NCI-H146 treated with DMSO at 0.1 percent for 48 hours (cell line): Measurements from ENCODE around the gene DAGLA.

Experiments used
- DNase-seq: peaks from one replicate; lab custom pipeline; 2025; ENCODE audit not compliant: unreplicated experiment; lab: John Stamatoyannopoulos, UW

Gene DAGLA

GRCh38 chr11:61728066-61728939, 48.1 kb downstream of the DAGLA start:
- no peak for DNase-seq

DNA sequence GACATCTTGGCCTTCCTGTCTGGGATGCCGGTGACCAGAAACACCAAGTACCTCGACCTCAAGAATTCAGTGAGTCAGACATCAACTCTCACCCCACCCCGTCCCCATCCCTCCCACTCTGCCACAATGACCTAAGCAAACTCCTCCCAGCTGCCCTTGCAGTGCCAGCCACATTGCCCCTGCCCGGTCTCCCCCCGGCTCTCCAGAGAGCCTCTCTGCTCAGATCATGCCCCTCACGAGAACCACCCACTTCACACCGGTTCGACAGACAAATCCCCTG, 48.7 kb downstream of the DAGLA start:
- DNase-seq = no peak

DNA sequence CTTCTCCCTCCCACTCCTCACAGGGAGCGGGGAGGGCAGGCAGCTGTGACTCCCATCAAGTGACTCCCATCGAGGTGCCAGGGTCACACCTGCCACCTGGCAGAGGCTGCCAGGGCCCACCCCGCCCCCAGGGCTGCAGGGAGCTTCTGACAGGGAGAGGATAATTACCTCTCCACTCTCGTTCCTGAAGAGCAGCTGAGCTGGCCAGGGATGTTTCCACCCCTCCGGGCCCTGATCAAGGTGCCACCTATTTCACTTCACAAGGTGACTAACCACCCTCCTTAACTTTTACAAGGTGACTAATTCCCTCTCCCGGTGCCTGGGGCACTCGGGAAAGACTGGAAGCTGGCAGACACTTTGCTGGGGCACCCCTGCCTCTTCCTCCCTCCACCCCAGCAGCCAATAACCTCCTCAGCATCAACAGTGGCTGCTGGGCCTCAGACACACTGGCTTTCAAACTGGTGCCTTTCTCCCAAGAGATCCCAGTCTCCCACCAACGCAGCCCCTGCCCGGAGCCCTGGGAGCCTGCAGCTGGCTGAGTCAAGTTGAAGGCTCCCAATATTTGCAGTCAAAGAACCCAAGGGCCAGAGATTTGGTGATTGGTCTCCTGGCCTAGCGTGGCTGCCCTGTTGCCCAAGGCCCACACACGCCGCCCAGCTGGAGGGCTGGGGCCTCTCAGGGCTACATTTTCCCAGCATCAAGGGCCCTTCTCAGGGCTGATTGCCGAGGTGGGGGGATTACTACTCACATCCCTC, 50.2 kb downstream of the DAGLA start:
- peak; percentile 34 for DNase-seq

GRCh38 chr11:61731211-61731951, 51.2 kb downstream of the DAGLA start:
- no peak for DNase-seq

DNA sequence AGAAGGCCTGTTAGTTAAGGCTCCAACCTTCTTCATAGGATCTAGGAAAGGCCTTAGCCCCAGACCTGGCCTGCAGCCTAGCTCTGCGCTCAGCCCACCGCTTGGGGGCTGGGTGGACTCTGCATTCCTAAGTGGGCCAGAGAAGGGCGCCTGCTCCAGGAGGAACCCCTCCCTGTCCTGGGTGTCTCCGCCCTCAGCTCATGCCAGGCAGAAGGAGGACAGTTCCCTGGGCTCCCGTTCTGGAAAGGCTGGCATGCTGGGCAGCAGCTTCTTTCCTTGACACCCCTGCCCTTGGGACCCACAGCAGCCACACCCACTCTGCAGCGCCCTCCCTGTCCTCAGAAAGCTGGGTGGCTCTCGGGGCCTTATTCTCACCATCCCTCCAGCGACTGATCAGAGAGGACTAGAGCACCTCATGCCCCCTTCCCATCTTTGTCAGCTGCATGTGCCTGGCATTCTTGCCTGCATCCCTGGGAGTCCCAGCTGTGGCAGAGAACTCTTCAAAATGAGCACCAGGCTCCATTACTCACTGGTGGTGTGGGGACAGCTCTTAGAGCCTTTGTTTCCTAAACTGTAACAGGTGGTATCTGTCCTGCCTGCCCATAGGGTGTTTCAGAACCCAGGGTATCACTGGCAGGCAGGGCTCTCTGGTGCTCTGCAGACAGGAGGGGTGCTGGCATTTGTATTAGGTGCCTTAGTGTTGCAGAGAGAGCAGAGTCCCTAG, 51.9 kb downstream of the DAGLA start:
- DNase-seq = no peak

DNA sequence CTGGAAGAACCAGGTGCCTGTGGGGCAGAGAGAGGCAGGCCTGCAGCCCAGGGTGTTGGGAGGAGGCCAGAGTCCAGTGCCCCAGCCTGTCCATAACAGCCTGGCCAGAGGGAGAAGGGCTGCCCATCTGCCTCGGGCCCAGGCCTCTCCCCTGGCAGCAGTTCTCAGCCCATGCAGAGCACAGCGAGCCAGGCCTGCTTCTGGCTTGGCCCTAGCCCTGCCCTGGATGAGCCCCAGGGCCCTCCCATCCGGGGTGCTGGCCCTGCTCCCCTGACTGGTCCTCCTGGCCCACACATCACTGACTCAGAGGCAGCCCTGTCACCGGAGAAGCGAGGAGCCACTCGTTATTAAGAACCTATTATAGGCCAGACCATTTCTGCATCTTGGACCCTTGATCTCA, 52.5 kb downstream of the DAGLA start:
- DNase-seq = no peak

DNA sequence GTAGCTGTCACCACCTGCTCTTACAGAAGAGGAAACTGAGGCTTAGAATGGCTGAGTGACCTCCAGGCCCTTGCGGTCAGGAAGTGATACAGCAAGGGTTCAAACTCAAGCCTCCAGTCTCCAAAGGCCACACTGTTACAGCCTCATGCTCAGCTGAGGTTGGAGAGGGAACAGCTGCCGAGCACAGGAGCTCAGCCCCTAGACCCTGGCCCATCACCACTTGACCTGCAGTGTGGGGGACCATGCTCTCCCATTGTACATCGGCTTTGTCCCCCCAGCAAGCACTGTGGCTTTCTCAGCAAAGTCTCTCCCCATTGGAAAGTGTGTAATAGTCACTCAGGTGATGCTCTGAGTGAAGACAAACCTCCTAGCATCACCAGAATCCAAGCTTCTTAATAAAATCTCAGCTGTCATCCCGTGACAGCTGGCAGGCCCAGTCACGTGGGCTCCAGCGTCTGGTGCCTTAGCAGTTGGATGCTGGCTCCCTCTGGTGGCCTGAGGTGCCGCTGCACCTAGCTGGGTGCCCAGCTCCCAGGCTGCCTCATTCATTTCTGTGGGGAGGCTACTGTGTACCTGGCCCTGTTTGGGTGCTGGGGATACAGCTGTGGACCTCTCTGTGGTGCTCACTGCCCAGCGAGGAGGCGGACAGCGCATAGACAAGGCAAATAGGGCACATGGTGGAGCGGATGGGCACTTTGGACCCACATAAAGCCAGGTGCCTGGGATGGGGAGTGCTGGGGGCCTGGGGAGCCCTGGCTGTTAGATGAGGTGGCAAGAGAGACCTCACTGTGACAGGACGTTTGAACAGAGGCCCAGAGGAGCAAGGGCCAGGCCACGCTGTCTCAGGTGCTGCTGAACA, 53.2 kb downstream of the DAGLA start:
- peak; percentile 34 for DNase-seq

GRCh38 chr11:61734767-61735166, 54.6 kb downstream of the DAGLA start:
- no peak for DNase-seq

GRCh38 chr11:61735391-61735790, 55.2 kb downstream of the DAGLA start:
- no peak for DNase-seq

DNA sequence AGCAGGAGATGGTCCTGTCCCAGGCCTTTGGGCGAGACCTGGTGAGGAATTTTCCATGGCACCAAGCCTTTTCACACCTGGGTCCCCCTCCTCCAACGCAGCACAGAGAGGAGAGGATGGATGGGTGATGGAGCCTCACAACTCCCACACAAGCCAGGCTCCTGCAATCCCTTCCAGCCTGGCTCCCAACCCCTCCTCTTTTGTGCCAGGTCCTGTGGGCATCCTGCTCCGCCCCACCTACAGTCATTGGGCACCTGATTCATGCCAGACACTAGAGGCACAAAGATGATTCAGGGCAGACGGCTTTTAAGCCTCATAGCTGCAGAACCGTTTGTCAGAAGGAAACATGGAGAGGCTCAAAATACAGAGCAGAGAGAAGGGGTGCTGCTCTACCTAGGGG, 56.1 kb downstream of the DAGLA start:
- no peak for DNase-seq

DNA sequence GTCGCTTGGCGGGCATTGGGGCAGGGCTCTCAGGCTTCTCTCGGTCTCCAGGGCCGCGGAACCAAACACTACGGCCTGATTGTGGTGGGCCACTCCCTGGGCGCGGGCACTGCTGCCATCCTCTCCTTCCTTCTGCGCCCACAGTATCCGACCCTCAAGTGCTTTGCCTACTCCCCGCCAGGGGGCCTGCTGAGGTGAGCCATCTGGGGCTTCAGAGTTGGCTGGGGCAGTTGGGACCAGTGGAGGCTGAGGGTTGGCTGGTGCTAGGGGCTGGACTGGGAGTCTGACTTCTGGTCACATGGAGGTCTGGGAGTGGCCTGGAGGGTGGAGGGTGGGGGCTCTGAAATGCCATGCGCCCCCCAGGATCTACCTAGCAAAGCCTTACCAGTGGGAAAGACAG, 56.9 kb downstream of the DAGLA start:
- DNase-seq = no peak

DNA sequence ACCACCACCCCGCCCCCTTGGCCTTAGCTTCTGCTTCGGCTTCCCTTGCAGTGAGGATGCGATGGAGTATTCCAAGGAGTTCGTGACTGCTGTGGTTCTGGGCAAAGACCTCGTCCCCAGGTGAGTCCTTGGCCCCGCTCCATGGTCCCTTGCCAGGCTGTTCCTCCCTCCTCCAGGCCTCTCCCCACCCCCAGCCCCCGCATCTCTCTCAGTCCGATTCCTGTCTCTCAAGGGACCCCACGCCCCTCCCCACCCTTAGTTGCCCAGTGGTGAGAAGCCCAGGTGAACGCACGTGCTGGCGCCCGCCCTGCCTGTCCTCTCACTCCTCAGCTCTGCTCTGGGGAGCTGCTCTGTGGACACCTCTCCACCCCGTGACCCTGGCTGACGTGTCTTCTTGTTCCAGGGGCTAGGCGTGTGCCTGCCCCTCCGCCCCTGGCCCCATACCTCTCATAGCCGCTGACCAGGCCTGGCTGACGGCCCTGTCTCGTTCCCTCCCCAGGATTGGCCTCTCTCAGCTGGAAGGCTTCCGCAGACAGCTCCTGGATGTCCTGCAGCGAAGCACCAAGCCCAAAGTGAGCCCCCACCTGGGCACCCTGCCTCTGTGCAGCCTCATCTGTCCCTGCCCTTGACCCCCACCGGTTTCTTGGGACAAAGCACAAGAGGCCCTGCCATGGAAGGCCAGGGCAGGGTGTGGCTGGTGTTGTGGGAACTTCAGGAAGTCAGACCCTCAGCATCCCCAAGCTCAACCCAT, 57.6 kb downstream of the DAGLA start:
- no peak for DNase-seq

GRCh38 chr11:61738776-61739175, 58.6 kb downstream of the DAGLA start:
- no peak for DNase-seq

GRCh38 chr11:61739413-61739812, 59.2 kb downstream of the DAGLA start:
- DNase-seq = no peak

DNA sequence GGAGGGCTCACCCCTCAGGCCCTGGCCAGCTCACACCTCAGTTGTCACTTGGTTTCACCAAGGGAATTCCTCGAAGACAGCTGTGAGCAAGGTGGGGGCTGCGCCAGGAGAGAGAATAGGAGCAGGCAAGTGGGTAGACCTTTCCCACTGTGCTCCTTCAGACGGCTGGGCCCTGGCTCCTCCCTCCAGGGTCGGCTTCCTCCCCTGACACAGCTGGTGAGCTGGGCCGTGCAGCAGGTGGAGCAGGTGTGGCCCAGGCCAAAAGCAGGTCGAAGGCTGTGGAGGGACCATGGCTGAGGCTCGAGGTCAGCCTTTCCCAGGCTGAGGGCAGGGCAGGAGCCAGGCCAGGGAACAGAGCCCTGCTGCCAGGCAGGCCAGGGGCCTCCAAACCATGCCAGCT, 59.8 kb downstream of the DAGLA start:
- DNase-seq = no peak

DNA sequence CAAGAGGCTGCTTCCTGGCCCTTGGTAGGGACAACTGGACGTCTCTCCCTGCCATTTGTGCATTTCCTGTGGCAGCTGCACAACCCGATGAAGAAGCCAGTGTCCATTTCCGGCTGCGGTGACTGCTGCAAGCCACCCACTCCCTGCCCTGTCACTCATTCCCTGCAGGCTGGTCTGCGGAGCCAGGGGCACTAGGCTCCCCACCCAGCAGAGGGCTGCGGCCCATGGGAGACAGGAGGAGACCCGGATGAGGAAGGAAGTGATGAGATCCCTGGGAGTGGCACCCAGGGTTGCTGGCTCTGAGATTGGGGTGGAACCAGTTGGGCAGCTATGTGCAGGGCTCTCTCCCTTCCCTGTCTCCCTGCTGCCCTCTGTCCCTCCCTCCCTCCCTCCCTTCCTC, 62.2 kb downstream of the DAGLA start:
- DNase-seq = no peak

- DNase-seq = no peak
Observed at GRCh38 chr11:61743486-61744095, 63.4 kb downstream of the DAGLA start.

GRCh38 chr11:61744181-61744580, 64.0 kb downstream of the DAGLA start:
- DNase-seq = no peak

- no peak for DNase-seq
Observed at GRCh38 chr11:61744609-61745156, 64.5 kb downstream of the DAGLA start.
